Fibroblast of lung (primary cell): Measurements from ENCODE around the gene IBTK. TPM values are rescaled to one million over a fixed set of nuclear protein-coding genes. Genes with fewer than 3 reads are reported as not detected.
A peak's percentile ranks its signal among the peaks of the same experiment; 100 is the strongest.
"Not testable (repeated sequence)": the region's sequence is repeated elsewhere in the genome, so short reads cannot be mapped to it uniquely, and the experiment has no call there.

Source experiments
- DNase-seq, 2 donors: peaks; one replicate each; pipeline versions ENCODE4 v3.0.0 to v3.0.0-alpha.2; 2010; ENCODE audit warnings: low read depth in 2 of 2
- H2AFZ ChIP-seq: 2 replicates; pipeline ENCODE4 v1.5.1; 2012; ENCODE audit warnings: low read length, control low read depth, inconsistent platforms
- H3K27ac ChIP-seq: 2 replicates; pipeline ENCODE4 v1.5.1; 2011; ENCODE audit warnings: low read length, control low read depth; ENCODE audit not compliant: insufficient read depth
- H3K27me3 ChIP-seq: 2 replicates; pipeline ENCODE4 v1.5.1; 2011; ENCODE audit warnings: mild to moderate bottlenecking, low read length; ENCODE audit not compliant: control insufficient read depth, insufficient read depth
- H3K36me3 ChIP-seq: 2 replicates; pipeline ENCODE4 v1.5.1; 2011; ENCODE audit warnings: low read length; ENCODE audit not compliant: control insufficient read depth, insufficient read depth
- H3K4me1 ChIP-seq: 2 replicates; pipeline ENCODE4 v1.5.1; 2011; ENCODE audit warnings: low read length; ENCODE audit not compliant: control insufficient read depth, insufficient read depth; ENCODE audit errors: extremely low read depth
- H3K4me2 ChIP-seq: 2 replicates; pipeline ENCODE4 v1.5.1; 2011; ENCODE audit warnings: low read length, control low read depth; ENCODE audit not compliant: insufficient read depth; ENCODE audit errors: extremely low read depth
- H3K4me3 ChIP-seq, 4 experiments: fragments of 200-600 bp in 1 of 4; sonication (generic) in 1 of 4; replicated peaks in 1 of 4; 2 replicates each; pipeline ENCODE4 v1.5.1; 2011 to 2016; ENCODE audit warnings: low read length in 4 of 4, low read depth in 3 of 4, mild to moderate bottlenecking in 3 of 4, control low read depth in 2 of 4, inconsistent platforms in 1 of 4, mixed read lengths in 1 of 4; ENCODE audit not compliant: insufficient read depth in 1 of 4; ENCODE audit errors: control extremely low read depth in 1 of 4
- H3K79me2 ChIP-seq: 2 replicates; pipeline ENCODE4 v1.5.1; 2012; ENCODE audit warnings: mild to moderate bottlenecking, low read length, inconsistent platforms; ENCODE audit not compliant: control insufficient read depth, insufficient read depth
- H3K9ac ChIP-seq: 2 replicates; pipeline ENCODE4 v1.5.1; 2011; ENCODE audit warnings: mild to moderate bottlenecking, low read length, control low read depth; ENCODE audit not compliant: insufficient read depth
- H3K9me3 ChIP-seq: 2 replicates; pipeline ENCODE4 v1.5.1; 2012; ENCODE audit warnings: low read depth, low read length; ENCODE audit not compliant: control insufficient read depth, insufficient read depth
- H4K20me1 ChIP-seq: 2 replicates; pipeline ENCODE4 v1.5.1; 2011; ENCODE audit warnings: low read length; ENCODE audit not compliant: control insufficient read depth, insufficient read depth; ENCODE audit errors: extremely low read depth
- CTCF ChIP-seq, 2 donors: IDR thresholded peaks in 1 of 2; conservative IDR thresholded peaks in 1 of 2; 1 replicate in 1 of 2; 2 replicates in 1 of 2; pipeline ENCODE4 v1.5.1; 2011 to 2012; ENCODE audit warnings: low read length in 2 of 2, control low read depth in 1 of 2, inconsistent platforms in 1 of 2, low read depth in 1 of 2, mild to moderate bottlenecking in 1 of 2
- EZH2 ChIP-seq: IDR thresholded peaks from 2 replicates; pipeline ENCODE4 v1.5.1; 2012; ENCODE audit warnings: low read length, control low read depth, mild to moderate bottlenecking; ENCODE audit errors: missing control alignments
- polyA plus RNA-seq, 2 donors: library from polyadenylated mRNA; depleted of rRNA in 1 of 2; stranded (reverse) in 1 of 2; unstranded in 1 of 2; fragments of >200 nt; gene quantifications; 2 replicates each; pipeline ENCODE4 v1.2.1, GENCODE V29; 2011 to 2012; ENCODE audit warnings: missing spikeins in 1 of 2
- total RNA-seq: library from RNA; depleted of rRNA; stranded (reverse); fragments of >200 nt; gene quantifications from 2 replicates; pipeline ENCODE4 v1.2.1, GENCODE V29; 2014

IBTK gene
- total and polyA plus RNA-seq, 2 donors (not counting 1 experiment from before 2014, with no cell fraction given) = 36.0 to 66.9 TPM

- not testable (repeated sequence) for H3K9me3 ChIP-seq, H3K4me2 ChIP-seq, H3K27me3 ChIP-seq, H3K4me3 ChIP-seq, H3K36me3 ChIP-seq, H3K4me1 ChIP-seq, H3K9ac ChIP-seq, H4K20me1 ChIP-seq, H3K79me2 ChIP-seq, H2AFZ ChIP-seq, DNase-seq, H3K27ac ChIP-seq
These were observed 96.4 kb downstream of the IBTK start for GRCh38 chr6:82151147-82151546.

GRCh38 chr6:82145926-82146452, 101.6 kb downstream of the IBTK start:
- Histone ChIP-seq H2AFZ (no peak overlapping the region), H3K9ac (no peak overlapping the region), H3K27me3 (no peaks in the 10 kb centered on the region), H3K4me3 (no peak overlapping the region), H3K79me2 (no peaks in the 10 kb centered on the region), H3K4me1 (peaks cover 3% of the 10 kb centered on the region), H4K20me1 (no peaks in the 10 kb centered on the region), H3K36me3 (no peaks in the 10 kb centered on the region), H3K4me2 (no peak overlapping the region), H3K27ac (no peak overlapping the region), H3K9me3 (no peaks in the 10 kb centered on the region)
- peak in 1 of 2 donors; percentile 17 for DNase-seq
- TF ChIP-seq CTCF (conservative IDR thresholded peaks at IDR 0.05 in 1 of 2, IDR thresholded peaks at IDR 0.05 in 1 of 2; ENCODE audit: low read depth in 1 of 2, low read length in 2 of 2) (no peak), EZH2 (no peak)

- no peak overlapping the region for H2AFZ ChIP-seq
- peaks cover 3% of the 10 kb centered on the region for H3K4me1 ChIP-seq
- H4K20me1 ChIP-seq = no peaks in the 10 kb centered on the region
- H3K27me3 ChIP-seq = no peaks in the 10 kb centered on the region
- no peaks in the 10 kb centered on the region for H3K9me3 ChIP-seq
- no peaks in the 10 kb centered on the region for H3K36me3 ChIP-seq
- H3K9ac ChIP-seq = no peak overlapping the region
- peak overlapping the region in 3 of 4 experiments; percentile 3 to 27 (median 7) for H3K4me3 ChIP-seq
- no peaks in the 10 kb centered on the region for H3K79me2 ChIP-seq
- DNase-seq = peak; percentile 91 to 93
- no peak for TF ChIP-seq CTCF (conservative IDR thresholded peaks at IDR 0.05 in 1 of 2, IDR thresholded peaks at IDR 0.05 in 1 of 2; ENCODE audit: low read depth in 1 of 2, low read length in 2 of 2)
- TF ChIP-seq EZH2 = no peak
- H3K4me2 ChIP-seq = peak overlapping the region; percentile 82
- peak overlapping the region; percentile 78 for H3K27ac ChIP-seq
These were observed 102.6 kb downstream of the IBTK start for GRCh38 chr6:82144852-82145340.
